HG03159 (cell line): Measurements from ENCODE around the gene DYRK1B.

ENCODE experiments used
- ATAC-seq: cut with Tn5 transposase; IDR thresholded peaks from one replicate; pipeline ENCODE4 v1.9.1; 2021; ENCODE audit warnings: mild to moderate bottlenecking, moderate library complexity; ENCODE audit not compliant: unreplicated experiment

Gene DYRK1B

DNA sequence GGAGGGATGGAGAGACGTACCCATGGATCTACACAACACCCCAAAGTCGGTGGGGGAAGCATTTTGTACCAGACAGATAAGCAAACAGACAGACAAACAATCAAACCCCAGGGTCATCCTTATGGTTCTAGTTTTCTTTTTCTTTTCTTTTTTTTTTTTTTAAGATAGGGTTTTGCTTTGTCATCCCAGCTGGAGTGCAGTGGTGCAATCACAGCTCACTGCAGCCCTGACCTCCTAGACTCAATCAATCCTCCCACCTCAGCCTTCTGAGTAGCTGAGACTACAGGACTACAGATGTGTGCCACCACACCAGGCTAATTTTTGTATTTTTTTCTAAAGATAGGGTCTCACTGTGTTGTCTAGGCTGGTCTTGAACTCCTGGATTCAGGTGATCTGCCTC, 30.2 kb upstream of the DYRK1B start:
- no peak for ATAC-seq

GRCh38 chr19:39858541-39858940, 24.6 kb upstream of the DYRK1B start:
- no peak for ATAC-seq

DNA sequence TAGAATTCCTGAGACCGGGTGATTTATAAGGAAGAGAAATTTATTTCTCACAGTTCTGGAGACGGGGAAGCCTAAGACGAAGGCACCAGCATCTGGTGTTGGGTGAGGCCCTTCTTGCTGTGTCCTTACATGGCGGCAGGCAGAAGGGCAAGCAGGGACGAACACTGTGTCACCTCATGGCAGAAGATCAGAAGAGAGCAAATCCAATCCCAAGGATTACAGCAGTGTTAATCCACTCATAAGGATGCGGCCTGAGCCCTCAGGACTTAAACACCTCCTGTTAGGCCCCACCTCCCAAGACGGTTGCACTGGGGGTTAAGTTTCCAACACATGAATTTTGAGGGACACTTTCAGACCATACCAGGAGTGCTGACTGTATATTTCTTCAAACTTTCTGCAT, 18.9 kb upstream of the DYRK1B start:
- no peak for ATAC-seq

DNA sequence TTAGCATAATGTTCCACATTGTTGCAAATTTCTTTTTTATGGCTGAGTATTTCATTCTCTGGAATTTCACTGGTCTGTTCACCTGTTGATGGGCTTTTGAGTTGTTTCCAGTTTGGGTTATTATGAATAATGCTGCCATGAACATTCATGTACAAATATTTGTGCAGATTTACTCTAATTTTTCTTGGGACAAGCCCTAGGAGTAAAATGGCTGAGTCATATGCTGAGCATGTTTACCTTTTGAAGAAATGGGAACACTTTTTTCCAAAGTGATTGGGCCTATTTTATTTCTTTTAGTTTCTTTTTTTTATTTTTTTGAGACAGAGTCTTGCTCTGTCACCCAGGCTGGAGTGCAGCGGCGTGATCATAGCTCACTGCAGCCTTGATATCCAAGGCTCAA, 16.9 kb upstream of the DYRK1B start:
- ATAC-seq, result no peak

DNA sequence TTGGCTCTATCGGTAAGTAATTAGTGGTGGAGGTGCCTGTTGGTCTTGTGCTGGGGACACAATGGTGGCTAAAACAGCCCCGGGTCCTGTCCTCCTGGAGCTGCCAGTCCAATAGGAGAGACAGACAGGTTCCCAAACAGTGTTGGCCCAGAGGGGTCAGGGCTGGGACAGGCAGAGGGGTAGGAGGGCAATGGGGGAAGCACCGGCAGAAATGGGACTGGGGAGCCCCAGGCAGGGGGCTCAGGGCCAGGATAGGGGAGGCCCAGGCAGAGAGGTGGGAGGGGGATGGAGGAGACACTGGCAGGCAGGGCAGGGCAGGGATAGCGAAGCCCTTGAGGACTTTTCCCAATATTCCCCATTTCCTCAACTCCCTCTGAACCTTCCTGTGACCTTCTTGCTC, 14.4 kb upstream of the DYRK1B start:
- no peak for ATAC-seq

- ATAC-seq, result no peak
These were observed 13.6 kb upstream of the DYRK1B start for GRCh38 chr19:39847525-39847924.

DNA sequence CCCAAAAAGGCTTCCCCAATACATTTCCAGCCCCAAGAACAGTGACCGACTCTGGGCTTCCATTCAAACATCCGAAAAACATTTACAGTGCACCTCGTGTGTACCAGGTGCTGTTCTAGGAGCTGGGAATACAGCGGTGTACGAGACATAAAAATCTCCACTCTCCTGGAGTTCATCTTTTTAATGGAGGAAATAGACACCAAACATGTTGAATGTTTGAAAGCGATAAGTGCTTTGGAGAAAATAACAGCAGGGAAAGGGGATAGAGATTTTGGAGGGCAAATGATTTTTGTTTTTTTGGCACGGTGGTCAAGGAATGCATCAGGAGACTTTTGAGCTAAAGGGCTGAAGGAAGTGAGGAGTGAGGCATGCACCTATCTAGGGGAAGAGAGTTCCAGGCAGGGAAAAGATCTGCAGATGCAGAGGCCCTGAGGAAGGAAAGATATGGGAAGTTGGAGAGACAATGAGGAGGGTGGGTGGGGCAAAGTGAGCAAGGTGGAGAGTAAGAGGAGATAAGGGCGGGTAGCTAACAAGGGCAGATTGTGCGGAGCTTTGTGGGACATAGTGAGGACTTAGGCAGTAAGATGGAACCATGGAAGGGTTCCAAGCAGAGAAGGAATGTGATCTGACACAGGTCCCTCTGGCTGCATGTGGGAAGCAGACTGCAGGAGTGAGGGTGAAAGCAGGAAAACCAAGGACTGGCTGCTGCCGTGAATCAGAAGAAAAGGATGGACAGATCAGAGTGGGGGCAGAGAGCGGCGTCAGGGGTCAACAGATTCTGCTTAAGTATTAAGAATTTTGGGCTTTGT, 12.9 kb upstream of the DYRK1B start:
- ATAC-seq, result no peak

- peak; percentile 77 for ATAC-seq
These were observed 12.1 kb upstream of the DYRK1B start, which contains the start of gene FBL for GRCh38 chr19:39845933-39846677. FBL (minus strand) TSS chr19:39846379; CDS start chr19:39846300, 79 bp downstream.

- no peak for ATAC-seq
These were observed 11.6 kb upstream of the DYRK1B start for GRCh38 chr19:39845584-39845932.

GRCh38 chr19:39845172-39845571, 11.2 kb upstream of the DYRK1B start:
- no peak for ATAC-seq

DNA sequence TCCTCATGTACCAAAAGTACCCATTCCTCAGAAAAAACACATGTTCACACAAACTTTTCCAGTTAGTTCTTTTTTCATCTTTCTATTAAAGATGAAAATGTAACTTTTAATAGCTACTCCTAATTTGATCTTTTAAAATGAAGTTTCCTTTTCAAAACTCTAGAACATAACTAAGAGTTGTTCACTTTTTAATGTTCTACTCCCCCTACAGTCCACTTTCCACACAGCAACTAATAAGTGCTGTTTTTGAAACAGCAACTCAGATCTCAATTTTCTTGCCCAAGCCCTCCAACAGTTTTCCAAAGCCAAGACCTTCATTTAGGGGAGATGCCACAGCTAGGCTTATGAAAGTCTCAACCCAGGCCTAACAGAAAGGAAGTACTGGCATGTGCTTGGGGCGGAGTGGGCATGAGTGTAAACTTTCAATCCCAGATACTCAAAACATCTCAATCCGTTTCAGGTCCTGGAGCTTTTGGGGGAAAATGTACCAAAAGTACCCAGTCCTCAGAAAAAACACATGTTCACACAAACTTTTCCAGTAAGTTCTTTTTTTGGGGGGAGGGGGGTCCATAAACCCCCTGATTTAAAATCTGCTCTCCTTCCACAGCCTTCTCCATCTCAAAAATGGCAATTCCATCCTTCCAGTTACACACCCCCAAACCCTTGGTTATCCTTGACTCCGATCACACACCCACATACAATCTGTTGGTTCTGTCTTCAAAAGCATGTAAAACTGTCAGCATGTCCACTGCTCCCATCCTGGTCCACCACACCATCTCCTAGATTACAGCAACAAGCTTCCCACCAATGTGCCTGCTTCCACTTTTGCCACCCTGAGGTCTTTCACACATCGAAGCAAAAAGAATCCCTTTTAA, 10.2 kb upstream of the DYRK1B start:
- no peak for ATAC-seq

DNA sequence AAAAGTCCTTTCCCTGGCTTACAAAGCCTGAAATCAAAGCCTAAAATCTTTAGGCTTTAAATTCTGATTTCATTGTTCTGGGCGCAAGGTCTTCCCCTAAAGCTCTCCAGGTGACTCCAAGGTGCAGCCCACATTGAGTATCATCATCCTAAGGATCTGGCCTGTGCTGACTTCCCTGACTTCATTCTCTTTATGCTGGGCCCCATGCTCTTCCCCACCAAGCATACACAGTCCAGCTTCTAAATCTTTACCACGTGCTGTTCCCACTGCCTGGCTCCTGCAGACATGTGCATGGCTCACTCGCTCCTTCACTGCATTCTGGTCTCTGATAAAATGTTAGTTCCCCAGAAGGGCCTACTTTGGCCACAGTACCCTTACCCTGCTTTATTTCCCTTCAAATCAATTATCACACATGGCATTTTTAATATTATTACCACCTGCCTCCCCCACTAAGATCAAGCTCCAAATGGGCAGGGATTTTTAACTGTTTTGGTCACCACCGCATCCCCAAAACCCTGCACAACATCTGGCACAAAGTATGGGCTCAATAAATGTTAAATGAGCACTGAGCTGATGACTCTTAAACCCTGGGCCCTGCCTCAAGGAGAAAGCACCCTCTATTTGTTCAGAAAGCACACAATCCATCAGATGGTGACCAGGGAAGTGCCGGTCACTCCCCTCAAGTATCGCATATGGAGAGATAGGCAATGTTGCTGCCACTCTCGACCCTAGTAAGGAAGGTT, 8.9 kb upstream of the DYRK1B start:
- no peak for ATAC-seq

- no peak for ATAC-seq
These were observed 7.1 kb upstream of the DYRK1B start for GRCh38 chr19:39841041-39841440.

DNA sequence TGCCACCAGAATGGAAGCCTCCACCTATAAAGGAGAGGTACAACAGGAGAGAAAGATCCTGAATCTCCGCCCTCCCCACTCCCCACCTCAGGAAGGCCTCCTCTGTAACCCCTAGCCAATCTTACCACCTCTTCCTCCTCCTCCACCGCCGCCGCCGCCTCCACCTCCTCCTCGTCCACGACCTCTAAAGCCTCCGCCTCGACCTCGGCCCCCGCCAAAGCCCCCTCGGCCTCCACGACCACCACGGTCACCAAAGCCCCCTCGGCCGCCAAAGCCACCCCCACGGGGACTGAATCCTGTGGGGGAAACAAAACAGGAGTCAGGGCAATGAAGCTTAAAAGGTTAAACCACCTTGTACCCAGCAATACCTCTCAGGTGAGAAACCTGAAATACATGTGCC, 6.5 kb upstream of the DYRK1B start:
- ATAC-seq, result no peak

DNA sequence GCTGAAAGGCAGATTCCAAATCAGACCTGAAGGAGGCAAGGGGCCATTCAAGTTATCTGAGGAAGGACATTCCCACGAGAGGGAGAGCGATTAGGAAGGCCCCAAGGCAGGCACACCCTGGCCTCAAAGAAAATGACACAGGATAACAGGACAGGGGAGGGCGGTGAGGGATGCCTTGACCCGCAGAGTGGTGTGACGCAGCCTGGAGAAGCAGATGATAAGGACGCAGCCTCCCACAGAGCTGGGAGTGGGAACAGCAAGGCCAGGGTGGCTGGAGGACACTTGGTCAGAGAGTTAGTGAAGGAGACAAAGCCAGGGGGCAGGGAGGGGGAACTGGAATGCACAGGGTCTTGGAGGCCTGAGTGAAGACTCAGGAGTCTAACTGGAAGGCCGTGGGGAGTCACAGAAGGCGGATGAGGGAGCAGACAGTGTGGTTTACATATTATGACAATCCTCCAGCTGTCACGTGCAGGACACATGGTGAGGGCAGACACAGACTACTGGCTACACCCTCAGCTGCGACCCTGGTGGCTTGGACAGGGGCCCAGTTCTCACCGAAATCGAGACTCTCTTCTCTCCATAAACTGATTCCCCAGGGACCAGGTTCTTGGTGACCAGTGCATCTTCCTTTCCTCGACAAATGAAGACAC, 5.8 kb upstream of the DYRK1B start:
- no peak for ATAC-seq

DNA sequence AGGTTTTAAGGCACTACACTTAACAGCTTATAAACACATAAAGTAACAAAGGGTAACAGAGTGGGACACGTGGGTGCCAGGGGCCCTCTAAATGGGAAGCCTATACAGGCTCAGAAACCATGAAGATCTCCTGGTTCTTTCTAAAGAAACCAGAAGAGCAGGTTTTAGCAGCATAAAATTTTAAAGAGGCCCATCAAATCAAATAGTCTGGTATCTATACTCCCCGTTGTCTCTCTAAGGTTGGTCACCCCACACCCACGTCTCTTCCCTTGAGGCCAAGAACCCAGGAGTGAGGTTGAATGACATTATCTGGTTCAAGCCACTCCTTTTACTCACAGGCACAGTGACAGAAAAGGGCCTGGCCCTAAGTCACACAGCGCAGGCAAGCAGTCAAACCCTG, 4.6 kb upstream of the DYRK1B start:
- no peak for ATAC-seq

DNA sequence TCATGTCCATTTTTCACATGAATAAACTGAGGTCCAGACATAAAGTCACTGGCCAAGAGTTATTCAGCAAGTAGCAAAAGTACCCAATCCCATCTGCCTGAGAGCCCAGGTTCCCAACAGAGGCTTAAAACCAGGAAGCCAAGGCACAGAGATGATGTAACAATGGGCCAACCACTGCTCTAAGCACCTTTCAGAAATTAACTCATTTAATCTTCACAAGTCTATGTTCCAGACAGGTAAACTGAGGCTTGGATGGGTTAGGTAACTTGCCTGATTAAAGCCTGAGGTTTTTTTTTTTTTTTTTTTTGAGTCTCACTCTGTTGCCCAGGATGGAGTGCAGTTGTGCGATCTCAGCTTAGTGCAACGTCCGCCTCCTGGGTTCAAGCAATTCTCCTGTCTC, 4.0 kb upstream of the DYRK1B start:
- no peak for ATAC-seq

DNA sequence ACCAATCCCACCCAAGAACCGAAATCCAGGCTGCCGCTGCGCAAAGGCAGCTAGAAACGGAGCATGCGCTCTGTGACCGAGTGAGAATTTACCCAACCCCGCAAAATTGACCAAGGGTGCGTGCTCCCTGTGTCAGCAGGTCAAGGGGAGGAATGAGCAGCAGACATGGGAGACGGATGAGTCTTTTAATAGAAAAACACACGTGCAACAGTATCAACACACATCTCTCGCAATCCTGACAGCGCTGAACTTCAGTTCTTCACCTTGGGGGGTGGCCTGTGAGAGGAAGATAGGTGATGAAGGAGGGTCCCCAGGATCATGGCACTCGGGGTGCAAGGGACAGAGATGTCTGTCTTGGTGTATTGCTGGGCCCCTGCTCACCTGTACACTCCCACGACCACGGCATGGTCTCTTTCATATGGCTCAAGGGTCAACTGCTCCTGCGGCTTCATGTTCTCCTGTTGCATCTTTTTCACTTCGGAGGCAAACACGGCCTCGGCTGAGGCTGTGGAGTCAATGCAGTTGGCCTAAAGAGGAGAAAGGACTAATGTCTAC, 402 bp upstream of the DYRK1B start:
- no peak for ATAC-seq

DNA sequence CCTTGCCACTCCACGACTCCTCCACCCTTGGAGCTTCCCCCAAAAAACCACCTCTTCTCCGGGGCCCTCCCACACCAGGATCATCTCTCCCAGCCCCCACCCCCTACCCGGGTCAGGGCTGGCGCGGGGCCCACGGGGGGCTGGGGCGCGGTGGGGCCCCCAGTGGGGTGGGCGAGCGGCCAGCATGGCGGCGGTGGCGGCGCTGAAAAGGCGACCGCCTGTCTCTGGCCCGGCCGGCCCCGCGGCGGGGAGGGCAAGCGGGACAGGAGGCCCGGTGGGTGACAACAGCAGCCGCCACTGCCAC, 850 bp downstream of the DYRK1B start:
- ATAC-seq, result no peak
